Activated CD8-positive, alpha-beta memory T cell treated with anti-CD3 and anti-CD28 coated beads, Interleukin-2, amount 50 U/mL, for 1 hour (primary cell): ENCODE data around the gene PLEKHN1.

Experiments
- DNase-seq: peaks from one replicate; pipeline ENCODE4 v3.0.0-alpha.2; 2020; ENCODE audit errors: extremely low read depth

PLEKHN1 gene

DNA sequence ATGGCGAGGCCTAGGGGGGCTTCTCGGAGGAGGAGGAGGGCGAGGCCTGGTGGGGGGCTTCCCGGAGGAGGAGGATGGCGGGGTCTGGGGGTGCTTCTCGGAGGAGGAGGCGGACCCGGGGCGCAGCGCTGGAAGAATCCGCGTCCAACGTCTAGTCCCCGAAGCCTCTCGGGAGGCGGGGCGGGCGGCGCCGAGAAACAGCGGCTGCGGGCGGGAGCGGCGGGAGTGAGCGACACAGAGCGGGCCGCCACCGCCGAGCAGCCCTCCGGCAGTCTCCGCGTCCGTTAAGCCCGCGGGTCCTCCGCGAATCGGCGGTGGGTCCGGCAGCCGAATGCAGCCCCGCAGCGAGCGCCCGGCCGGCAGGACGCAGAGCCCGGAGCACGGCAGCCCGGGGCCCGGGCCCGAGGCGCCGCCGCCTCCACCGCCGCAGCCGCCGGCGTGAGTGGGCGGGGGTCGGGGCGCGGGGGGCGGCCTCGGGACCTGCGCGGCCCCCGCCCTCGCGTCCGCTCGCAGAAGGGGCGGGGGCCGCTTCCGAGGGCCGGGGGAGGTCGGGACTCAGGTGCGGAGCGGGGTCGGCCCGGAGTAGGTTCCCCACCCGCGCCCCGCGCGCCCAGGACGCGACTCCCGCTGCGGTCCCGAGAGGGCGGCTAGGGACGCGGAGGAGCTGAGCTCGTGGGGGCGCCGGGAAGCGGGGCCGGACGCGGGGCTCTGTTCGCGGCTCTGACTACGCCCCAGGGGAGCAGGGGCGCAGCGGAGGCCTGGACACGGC lies 5.7 kb upstream of the PLEKHN1 start, which contains the start of gene KLHL17:
Gene KLHL17 (plus strand): TSS at position 222 of the 769 bp plus-strand sequence. CDS start 110 bp downstream, at position 332.
- peak; percentile 13 for DNase-seq

DNA sequence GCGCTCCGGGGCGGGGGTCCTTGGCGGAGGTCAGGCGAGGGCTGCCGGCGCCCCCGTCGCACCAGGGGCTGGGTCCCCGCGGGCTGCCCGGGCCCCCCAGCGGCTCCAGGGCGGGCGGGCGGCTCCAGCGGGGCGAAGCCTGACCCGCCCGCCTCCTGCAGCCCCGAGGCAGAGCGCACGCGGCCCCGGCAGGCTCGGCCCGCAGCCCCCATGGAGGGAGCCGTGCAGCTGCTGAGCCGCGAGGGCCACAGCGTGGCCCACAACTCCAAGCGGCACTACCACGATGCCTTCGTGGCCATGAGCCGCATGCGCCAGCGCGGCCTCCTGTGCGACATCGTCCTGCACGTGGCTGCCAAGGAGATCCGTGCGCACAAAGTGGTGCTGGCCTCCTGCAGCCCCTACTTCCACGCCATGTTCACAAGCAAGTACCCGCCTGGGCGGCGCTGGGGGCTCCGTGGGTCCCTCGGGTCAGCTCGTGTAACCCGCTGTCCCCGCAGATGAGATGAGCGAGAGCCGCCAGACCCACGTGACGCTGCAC lies 5.1 kb upstream of the PLEKHN1 start:
- DNase-seq, result no peak

DNA sequence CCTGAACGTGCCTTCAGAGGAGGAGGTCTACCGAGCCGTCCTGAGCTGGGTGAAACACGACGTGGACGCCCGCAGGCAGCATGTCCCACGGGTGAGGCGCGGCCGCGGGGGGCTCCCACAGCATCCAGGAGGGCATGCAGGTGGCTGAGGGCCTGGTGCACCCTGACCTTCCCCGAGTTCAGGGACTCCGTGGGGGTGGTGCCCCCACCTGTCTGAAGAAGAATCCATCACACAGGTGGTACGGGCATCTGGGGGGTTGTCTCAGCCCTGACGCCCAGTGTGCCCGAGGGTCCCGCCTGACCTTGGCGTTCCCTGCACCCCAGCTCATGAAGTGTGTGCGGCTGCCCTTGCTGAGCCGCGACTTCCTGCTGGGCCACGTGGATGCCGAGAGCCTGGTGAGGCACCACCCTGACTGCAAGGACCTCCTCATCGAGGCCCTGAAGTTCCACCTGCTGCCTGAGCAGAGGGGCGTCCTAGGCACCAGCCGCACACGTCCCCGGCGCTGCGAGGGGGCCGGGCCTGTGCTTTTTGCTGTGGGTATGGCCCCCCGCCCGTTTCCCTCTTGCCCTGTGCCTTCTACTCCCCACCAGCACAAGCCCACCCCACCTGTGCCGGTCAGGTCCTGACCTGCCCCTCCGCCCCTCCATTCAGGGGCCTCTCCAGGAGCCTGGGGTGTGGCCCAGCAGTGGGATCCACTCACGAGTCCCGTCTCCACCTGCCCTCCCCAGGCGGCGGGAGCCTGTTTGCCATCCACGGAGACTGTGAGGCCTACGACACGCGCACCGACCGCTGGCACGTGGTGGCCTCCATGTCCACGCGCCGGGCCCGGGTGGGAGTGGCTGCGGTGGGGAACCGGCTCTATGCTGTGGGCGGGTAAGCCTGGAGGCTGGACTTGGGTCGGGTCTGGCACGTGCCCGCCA lies 3.6 kb upstream of the PLEKHN1 start:
- DNase-seq, result no peak

DNA sequence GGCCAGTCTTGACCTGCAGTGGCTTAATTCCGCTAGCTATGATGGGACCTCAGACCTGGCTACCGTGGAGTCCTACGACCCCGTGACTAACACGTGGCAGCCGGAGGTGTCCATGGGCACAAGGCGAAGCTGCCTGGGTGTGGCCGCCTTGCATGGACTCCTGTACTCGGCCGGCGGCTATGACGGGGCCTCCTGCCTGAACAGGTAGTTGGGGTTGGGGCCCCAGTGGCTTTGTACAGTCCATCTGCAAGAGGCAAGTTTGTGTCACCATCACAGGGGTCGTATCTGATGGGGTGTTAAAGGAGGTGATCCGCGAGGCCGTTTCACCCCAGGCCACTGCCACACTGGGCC lies 3.0 kb upstream of the PLEKHN1 start:
- no peak for DNase-seq

DNA sequence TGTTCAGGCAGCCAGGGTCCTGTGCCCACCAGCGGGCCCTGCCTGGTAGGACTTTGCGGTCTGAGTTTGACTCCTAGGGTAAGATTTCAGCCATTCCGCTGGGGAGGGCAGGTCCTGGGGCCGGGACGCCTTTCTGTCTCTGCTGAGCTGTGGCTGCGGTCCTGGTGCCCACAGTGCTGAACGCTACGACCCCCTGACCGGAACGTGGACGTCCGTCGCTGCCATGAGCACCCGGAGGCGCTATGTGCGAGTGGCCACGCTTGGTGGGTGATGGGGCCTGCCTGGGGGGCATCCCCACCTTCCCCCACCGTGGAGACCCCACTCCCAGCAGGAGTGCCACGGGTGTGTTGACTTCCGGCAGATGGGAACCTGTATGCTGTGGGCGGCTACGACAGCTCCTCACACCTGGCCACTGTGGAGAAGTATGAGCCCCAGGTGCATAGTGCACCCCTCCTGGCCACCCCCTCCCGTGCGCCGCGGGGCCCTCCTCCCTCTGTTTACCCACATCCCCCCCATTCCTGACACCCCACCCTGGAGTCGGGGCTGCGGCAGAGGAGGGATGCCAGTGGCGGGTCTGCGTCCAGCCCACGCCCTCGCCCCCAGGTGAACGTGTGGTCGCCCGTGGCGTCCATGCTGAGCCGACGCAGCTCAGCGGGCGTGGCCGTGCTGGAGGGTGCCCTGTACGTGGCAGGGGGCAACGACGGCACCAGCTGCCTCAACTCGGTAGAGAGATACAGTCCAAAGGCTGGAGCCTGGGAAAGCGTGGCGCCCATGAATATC lies 2.3 kb upstream of the PLEKHN1 start:
- no peak for DNase-seq

DNA sequence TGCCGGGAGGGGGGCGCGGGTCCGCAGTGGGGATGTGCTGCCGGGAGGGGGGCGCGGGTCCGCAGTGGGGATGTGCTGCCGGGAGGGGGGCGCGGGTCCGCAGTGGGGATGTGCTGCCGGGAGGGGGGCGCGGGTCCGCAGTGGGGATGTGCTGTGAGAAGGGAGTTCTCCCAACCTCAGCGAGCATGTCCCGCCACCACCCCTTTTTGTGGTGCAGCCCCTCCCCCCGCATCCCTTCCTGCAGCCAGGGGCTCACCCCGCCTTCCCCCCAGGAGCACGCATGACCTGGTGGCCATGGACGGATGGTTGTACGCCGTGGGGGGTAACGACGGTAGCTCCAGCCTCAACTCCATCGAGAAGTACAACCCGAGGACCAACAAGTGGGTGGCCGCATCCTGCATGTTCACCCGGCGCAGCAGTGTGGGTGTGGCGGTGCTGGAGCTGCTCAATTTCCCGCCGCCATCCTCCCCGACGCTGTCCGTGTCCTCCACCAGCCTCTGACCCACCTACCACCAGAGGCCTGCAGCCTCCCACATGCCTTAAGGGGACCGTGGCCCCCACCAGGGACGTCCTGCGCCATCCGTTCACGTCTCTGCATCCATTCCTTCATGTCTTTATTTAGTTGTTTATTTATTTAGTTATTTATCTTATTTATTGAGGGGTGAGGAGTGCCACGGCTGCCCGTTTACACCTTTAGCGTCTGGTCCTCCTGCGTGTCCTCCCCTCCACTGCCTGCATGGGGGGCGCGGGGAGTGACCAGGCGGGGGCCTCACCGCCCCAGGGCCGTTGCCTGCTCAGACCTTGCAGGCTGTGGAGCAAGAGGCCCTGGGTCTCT lies 1.4 kb upstream of the PLEKHN1 start:
- DNase-seq, result no peak

DNA sequence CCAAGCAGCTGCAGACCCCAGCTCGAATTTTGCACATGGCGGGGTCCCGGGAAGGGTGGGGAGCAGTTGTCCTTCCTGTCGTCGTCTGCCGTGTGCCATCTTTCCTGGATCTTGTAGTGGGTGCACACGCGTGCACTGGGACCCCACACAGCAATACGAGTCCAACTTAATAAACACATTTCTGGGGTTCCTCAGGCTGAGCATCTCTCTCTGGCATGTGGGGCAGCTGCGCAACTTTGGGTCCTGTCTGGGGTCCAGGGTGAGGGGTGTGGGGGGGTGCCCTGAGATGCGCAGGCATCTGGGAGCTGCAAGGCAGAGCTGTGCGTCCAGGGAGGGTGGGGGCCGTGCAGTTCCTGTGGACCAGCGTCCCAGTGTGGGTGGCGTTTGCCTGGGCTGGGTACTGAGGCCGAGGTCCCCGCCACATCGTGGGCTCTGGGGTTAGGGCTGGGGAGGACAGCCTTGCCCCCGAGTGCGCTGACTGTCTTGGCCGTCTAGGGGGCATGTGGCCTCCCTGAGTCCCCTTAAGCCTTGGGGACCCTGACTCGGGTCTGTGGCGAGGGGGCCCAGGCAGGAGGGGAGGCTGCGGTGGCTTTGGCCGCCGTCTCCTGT lies 652 bp upstream of the PLEKHN1 start:
- no peak for DNase-seq

DNA sequence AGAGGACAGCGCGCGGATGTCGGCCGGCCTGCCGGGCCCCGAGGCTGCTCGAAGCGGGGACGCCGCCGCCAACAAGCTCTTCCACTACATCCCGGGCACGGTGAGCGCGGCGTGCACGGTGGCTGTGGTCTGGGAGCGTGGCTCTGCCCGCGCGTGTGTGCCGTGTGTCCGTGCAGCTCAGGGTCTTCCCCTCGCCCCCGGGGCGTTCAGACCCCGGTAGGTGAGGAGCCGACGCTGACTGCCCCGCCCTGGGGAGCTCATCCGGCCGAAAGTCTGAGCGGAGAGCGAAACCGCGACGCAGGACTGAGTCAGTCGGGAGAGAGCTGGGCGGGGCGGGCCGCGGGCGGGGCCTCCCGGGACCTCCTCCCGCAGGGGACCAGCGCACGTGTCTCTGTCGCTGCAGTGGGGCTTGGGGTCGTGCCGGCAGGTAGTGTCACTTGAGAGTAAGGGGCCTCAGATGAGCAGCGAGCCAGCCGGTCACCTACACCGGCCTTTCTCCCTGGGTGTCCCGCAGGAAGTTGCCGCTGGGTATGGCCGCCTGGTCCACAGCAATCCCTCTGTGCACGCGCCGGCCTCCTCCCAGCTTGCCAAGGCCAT lies 520 bp downstream of the PLEKHN1 start:
- peak; percentile 52 for DNase-seq

DNA sequence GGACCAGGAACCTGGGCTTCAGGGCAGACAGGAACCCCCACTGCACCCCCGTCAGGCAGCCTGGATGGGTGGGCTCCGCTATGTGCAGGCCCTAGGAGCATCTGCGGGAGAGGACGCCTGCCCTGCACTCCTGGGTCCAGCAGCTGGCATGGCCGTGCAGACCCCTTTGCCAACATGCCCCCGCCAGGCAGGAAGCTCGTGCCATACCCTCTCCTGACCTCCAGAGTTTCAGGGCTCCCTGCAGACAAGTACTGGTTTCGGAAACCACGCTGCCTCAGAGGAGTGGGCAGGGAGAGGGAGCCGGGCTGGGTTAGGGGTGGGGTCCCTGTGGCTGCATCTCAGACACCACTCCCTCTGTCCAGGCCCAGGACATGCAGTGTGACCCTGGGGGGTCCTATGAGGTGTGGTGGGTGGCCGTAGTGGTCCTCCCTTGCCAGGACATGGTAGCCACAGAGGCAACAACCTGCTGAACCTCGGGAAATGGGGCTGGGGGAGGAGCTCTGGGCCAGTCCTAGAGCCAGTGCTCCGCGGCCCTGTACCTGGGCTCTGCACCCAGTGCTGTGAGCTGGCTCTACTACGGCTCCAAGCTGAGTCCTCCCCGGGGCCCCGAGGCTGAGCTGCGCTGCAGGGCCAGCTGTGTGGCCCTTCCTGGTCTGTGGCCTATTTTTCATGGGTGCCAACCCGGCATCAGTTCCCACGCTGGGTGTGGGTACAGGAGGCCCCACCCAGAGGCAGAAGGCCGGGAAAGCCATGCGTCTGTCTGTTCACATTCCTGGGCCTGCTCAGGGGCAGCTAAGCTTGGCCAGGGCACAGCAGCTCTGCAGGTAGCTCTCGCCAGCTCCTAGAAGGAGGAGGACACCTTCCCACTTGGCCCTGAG lies 1.4 kb downstream of the PLEKHN1 start:
- DNase-seq, result no peak

DNA sequence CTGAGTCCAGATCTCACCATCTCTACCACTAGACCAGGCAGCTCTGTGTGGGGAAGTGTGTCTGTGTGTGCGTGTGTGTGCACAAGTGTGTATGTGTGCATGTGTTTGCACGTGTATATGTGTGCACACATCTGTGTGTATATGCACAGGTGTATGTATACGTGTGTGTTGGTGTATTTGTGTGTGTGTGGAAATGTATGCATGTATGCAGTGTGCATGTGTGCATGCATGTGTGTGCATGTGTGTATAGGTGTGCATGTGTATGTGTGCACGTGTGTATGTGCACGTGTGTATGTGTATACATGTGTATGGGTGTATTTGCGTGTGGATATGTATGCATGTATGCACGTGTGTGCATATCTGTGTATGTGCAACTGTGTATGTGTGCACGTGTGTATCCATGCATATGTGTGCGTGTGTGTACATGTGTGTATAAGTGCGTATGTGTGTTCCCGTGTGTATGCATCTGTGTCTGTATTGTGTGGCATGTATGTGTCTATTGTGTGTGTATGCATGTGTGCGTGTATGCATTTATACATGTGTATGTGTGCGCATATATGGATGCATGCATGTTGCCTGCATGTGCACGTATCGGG lies 3.1 kb downstream of the PLEKHN1 start:
- DNase-seq, result no peak

DNA sequence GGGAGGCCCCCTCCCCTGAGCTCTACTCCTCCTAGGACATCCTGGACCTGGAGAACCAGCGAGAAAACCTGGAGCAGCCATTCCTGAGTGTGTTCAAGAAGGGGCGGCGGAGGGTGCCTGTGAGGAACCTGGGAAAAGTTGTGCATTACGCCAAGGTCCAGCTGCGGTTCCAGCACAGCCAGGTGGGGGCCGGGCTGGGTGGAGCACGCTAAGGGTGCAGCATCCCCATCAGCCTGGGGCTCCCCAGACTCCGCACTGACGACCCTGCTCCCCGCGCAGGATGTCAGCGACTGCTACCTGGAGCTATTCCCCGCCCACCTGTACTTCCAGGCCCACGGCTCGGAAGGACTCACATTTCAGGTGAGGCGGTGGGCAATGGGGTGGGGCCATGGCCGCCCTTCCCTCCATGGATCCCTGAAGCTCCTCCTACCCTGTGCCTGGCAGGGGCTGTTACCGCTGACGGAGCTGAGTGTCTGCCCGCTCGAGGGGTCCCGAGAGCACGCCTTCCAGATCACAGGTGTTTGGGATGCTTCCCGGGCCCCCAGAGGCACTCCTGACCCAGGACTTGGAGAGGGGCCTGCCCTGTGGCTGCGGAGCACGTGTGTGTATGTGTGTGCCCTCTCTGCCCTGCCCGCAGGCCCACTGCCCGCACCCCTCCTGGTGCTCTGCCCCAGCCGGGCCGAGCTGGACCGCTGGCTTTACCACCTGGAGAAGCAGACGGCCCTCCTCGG lies 4.1 kb downstream of the PLEKHN1 start:
- DNase-seq, result no peak

DNA sequence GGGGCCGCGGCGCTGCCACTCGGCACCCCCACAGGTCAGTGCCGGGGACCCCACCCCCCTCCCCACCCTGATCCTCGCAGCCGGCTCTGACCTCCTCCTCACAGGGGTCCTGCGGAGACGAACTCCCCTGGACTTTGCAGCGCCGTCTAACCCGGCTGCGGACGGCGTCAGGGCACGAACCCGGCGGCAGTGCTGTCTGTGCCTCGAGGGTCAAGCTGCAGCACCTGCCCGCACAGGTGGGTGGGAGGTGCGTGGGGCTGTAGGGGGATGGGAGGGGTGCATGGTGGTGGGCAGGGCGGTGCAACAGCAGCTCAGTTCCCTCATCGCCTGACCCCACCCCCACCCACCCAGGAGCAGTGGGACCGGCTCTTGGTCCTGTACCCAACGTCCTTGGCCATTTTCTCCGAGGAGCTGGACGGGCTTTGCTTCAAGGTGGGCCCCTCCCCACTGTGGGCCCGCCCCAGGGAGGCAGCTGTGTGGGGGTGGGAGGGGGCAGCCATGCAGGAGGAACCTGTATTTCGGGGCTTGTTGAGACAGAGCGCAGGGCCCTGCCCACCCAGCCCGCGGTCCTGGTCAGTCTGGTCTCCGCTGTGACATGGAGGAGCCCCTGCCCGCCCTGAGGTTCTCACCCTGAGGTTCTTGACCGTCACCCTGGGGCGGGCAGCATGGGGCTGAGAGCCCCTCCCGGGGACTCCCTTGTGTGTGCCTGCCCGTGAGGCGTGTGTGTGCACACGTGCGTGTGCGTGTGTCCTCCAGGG lies 4.9 kb downstream of the PLEKHN1 start:
- no peak for DNase-seq

DNA sequence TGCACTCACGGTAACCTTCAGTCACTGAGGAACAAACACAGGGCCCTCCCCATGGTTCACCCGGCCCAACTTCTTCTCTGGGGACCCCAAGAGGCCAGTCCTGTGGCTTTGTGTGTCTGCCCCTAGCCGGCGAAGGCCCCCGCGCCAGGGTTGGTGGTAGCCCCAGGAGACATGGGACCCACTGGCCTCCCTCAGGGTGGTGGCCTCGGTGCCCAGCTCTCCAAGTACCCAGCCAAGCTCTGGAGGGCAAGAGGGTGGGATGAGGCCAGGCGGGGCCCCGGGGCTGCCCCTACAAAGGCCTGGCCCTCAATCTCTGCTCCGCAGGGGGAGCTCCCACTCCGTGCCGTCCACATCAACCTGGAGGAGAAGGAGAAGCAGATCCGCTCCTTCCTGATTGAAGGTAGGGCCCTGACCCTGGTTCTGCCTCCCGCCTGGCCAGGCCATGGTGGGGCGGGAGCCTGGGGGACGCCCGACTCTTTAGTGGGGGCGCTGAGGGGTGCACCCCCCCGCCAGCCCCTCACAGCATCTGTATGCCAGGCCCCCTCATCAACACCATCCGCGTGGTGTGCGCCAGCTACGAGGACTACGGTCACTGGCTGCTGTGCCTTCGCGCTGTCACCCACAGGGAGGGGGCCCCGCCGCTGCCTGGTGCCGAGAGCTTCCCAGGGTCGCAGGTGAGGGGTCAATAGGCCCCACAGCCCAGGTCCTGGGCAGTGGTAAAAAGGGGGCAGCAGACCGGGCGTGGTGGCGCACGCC lies 5.6 kb downstream of the PLEKHN1 start:
- no peak for DNase-seq

DNA sequence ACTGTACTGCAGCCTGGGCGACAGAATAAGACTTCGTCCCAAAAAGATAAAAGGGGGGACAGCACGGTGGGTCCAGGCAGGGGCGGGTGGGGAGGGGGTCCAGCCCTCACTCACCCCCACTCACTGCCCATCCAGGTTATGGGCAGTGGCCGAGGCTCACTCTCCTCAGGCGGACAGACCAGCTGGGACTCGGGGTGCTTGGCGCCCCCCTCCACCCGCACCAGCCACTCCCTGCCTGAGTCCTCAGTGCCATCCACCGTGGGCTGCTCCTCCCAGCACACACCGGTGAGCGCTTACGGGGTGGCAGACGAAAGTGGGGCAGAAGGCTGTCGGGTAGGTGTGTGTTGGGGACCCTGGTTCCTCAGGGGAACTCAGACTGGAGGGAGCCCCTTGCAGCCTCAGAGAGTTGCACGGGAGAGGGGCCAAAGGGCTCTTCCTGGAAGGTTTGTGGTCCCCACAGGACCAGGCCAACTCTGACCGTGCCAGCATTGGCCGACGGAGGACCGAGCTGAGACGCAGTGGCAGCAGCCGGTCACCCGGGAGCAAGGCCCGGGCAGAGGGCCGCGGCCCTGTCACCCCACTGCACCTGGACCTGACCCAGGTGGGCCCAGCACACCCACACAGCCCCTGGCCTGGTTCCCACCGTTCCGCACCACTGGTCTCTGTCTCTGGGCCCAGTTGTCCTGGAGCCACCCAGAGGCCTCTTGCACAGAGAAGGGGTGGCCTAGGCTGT lies 6.6 kb downstream of the PLEKHN1 start:
- DNase-seq, result no peak

DNA sequence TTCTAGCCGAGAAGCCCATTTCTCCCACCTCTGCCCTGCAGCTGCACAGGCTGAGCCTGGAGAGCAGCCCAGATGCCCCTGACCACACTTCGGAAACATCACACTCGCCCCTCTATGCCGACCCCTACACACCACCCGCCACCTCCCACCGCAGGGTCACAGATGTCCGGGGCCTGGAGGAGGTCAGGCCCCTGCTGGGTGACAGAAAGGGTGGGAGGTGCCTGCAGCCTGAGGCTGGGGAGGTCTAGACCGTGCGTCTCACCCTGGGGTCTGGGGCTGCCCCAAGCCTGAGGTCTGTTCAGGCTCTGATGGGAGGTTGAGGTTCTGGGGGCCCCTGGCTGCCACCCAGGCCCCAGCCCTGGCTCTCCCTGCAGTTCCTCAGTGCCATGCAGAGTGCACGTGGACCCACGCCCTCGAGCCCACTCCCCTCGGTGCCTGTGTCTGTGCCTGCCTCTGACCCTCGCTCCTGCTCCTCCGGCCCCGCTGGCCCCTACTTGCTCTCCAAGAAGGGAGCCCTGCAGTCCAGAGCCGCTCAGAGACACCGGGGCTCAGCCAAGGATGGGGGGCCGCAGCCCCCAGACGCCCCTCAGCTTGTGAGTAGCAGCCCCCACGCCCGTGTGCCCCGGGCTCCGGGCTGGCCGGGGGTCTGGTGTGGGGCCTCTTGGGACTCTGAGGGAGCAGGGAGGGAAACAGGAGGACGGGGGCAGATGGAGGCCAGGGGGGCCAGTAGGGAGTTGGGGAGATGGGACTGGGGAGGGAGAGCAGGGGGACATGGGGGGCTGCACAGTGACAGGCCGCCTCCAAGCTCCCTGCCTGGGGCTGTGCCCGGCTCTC lies 7.4 kb downstream of the PLEKHN1 start:
- DNase-seq, result no peak
